IMR-90 (cell line): ENCODE data around the gene RHBDD2. TPM values are rescaled to one million over a fixed set of nuclear protein-coding genes. Genes with fewer than 3 reads are reported as not detected.

Source experiments
- ATAC-seq: fragments of 200-7000 bp; cut with Tn5 transposase; 2 replicates; pipeline ENCODE4 v1.9.1; 2020; ENCODE audit warnings: low read depth, mild to moderate bottlenecking, moderate library complexity
- BruUV-seq: library from RNA; stranded (reverse); fragments of 400-500 nt; replicated peaks from 2 replicates; lab custom pipeline; 2021; lab: Mats Ljungman, UMichigan
- CTCF ChIA-PET: fragments of 300-600 bp; formaldehyde crosslinking; extraction: SDS; loops from one replicate; lab custom pipeline; 2021; ENCODE audit warnings: antibody characterized with exemption; lab: Yijun Ruan, JAX
- POLR2A ChIA-PET: fragments of 300-600 bp; sonication (Branson Sonifier 250); formaldehyde crosslinking; loops from one replicate; lab custom pipeline; 2022; ENCODE audit warnings: antibody characterized with exemption; ENCODE audit not compliant: unreplicated experiment; lab: Charles Lee
- DNase-seq: peaks from one replicate; pipeline ENCODE4 v3.0.0; 2013
- H2AFZ ChIP-seq: replicated peaks from 2 replicates; pipeline ENCODE3; 2013; ENCODE audit warnings: low read length, mild to moderate bottlenecking; ENCODE audit not compliant: poor library complexity
- H2AK5ac ChIP-seq: 2 replicates; pipeline ENCODE4 v1.6.1; 2013; ENCODE audit warnings: low read depth, low read length, inconsistent platforms
- H2AK9ac ChIP-seq: replicated peaks from 2 replicates; pipeline ENCODE3; 2013; ENCODE audit warnings: mild to moderate bottlenecking, low read depth, low read length, moderate library complexity; ENCODE audit not compliant: poor library complexity
- H2BK120ac ChIP-seq: 2 replicates; pipeline ENCODE4 v1.6.1; 2013; ENCODE audit warnings: low read depth, low read length, inconsistent platforms
- H2BK15ac ChIP-seq: 3 replicates; pipeline ENCODE4 v1.6.1; 2013; ENCODE audit warnings: low read depth, low read length, inconsistent platforms
- H2BK20ac ChIP-seq: 2 replicates; pipeline ENCODE4 v1.6.1; 2013; ENCODE audit warnings: low read depth, mild to moderate bottlenecking, inconsistent platforms, low read length, moderate library complexity
- H2BK5ac ChIP-seq: 2 replicates; pipeline ENCODE4 v1.6.1; 2013; ENCODE audit warnings: mild to moderate bottlenecking, low read depth, low read length, inconsistent platforms; ENCODE audit not compliant: poor library complexity, severe bottlenecking
- H3K14ac ChIP-seq: replicated peaks from 2 replicates; pipeline ENCODE4 v1.6.1; 2013; ENCODE audit warnings: low read depth, low read length, inconsistent platforms
- H3K18ac ChIP-seq: 2 replicates; pipeline ENCODE4 v1.6.1; 2013; ENCODE audit warnings: low read depth, low read length, control low read depth
- H3K23ac ChIP-seq: 2 replicates; pipeline ENCODE4 v1.6.1; 2013; ENCODE audit warnings: low read depth, low read length, inconsistent platforms
- H3K27ac ChIP-seq: 2 replicates; pipeline ENCODE4 v1.5.1; 2013; ENCODE audit warnings: mild to moderate bottlenecking, control low read depth, low read length; ENCODE audit not compliant: insufficient read depth
- H3K27me3 ChIP-seq: 2 replicates; pipeline ENCODE4 v1.6.1; 2013; ENCODE audit warnings: low read length; ENCODE audit not compliant: control insufficient read depth, insufficient read depth
- H3K36me3 ChIP-seq: 2 replicates; pipeline ENCODE4 v1.6.1; 2013; ENCODE audit warnings: low read length, mixed read lengths; ENCODE audit not compliant: control insufficient read depth, insufficient read depth
- H3K4ac ChIP-seq: 2 replicates; pipeline ENCODE4 v1.6.1; 2013; ENCODE audit warnings: low read depth, low read length, inconsistent platforms
- H3K4me1 ChIP-seq: 2 replicates; pipeline ENCODE4 v1.6.1; 2013; ENCODE audit warnings: low read length, mixed read lengths; ENCODE audit not compliant: control insufficient read depth, insufficient read depth
- H3K4me2 ChIP-seq: 2 replicates; pipeline ENCODE4 v1.6.1; 2013; ENCODE audit warnings: low read depth, mild to moderate bottlenecking, control low read depth, low read length, moderate library complexity
- H3K4me3 ChIP-seq: 2 replicates; pipeline ENCODE4 v1.5.1; 2013; ENCODE audit warnings: low read depth, mild to moderate bottlenecking, control low read depth, low read length, moderate library complexity; ENCODE audit not compliant: insufficient read depth
- H3K56ac ChIP-seq: 2 replicates; pipeline ENCODE4 v1.6.1; 2013; ENCODE audit warnings: low read length, inconsistent platforms; ENCODE audit not compliant: insufficient read depth; ENCODE audit errors: extremely low read depth
- H3K79me1 ChIP-seq, 2 experiments: 2 replicates each; pipeline ENCODE4 v1.6.1; 2013; ENCODE audit warnings: low read length in 2 of 2, inconsistent platforms in 1 of 2, low read depth in 1 of 2
- H3K9ac ChIP-seq: 2 replicates; pipeline ENCODE4 v1.6.1; 2013; ENCODE audit warnings: low read depth, low read length, control low read depth
- H3K9me1 ChIP-seq: 2 replicates; pipeline ENCODE4 v1.6.1; 2013; ENCODE audit warnings: low read length, inconsistent platforms; ENCODE audit not compliant: insufficient read depth
- H3K9me3 ChIP-seq: 2 replicates; pipeline ENCODE4 v1.6.1; 2013; ENCODE audit warnings: low read length; ENCODE audit not compliant: control insufficient read depth, insufficient read depth
- H4K20me1 ChIP-seq: 2 replicates; pipeline ENCODE4 v1.6.1; 2013; ENCODE audit warnings: low read length, inconsistent platforms; ENCODE audit not compliant: insufficient read depth
- H4K5ac ChIP-seq: 2 replicates; pipeline ENCODE4 v1.6.1; 2013; ENCODE audit warnings: mild to moderate bottlenecking, low read depth, low read length, control low read depth
- H4K8ac ChIP-seq, 2 experiments: 2 replicates each; pipeline ENCODE4 v1.6.1; 2013; ENCODE audit warnings: low read depth in 2 of 2, low read length in 2 of 2, control low read depth in 1 of 2, inconsistent platforms in 1 of 2
- H4K91ac ChIP-seq: 2 replicates; pipeline ENCODE4 v1.6.1; 2013; ENCODE audit warnings: low read depth, low read length, inconsistent platforms; ENCODE audit not compliant: insufficient read depth
- BHLHE40 ChIP-seq: fragments of 150-350 bp; IDR thresholded peaks from 2 replicates; pipeline ENCODE4 v1.6.1; 2016; ENCODE audit warnings: mild to moderate bottlenecking, low read depth, low read length
- CHD1 ChIP-seq: IDR thresholded peaks from 2 replicates; pipeline ENCODE4 v1.6.1; 2012; ENCODE audit warnings: low read depth, low read length, improper control_type of control experiment
- FOS ChIP-seq: fragments of 150-350 bp; IDR thresholded peaks from 2 replicates; pipeline ENCODE4 v1.6.1; 2016; ENCODE audit warnings: low read depth, low read length
- MAFK ChIP-seq: IDR thresholded peaks from 2 replicates; pipeline ENCODE4 v1.6.1; 2012; ENCODE audit warnings: low read depth, low read length, improper control_type of control experiment
- MAZ ChIP-seq: IDR thresholded peaks from 2 replicates; pipeline ENCODE4 v1.6.1; 2012; ENCODE audit warnings: low read depth, mild to moderate bottlenecking, low read length, improper control_type of control experiment, moderate library complexity, borderline replicate concordance
- NFE2L2 ChIP-seq: fragments of 150-350 bp; IDR thresholded peaks from 2 replicates; pipeline ENCODE4 v1.6.1; 2016; ENCODE audit warnings: low read depth, mild to moderate bottlenecking, low read length
- POLR2A ChIP-seq: IDR thresholded peaks from 2 replicates; pipeline ENCODE4 v1.6.1; 2012; ENCODE audit warnings: mild to moderate bottlenecking, low read depth, low read length
- RAD21 ChIP-seq: IDR thresholded peaks from 2 replicates; pipeline ENCODE4 v1.6.1; 2012; ENCODE audit warnings: low read length, improper control_type of control experiment
- RCOR1 ChIP-seq: IDR thresholded peaks from 2 replicates; pipeline ENCODE4 v1.6.1; 2012; ENCODE audit warnings: mild to moderate bottlenecking, low read length, improper control_type of control experiment; ENCODE audit not compliant: insufficient replicate concordance
- SMC3 ChIP-seq: fragments of 150-350 bp; IDR thresholded peaks from 2 replicates; pipeline ENCODE4 v1.6.1; 2016; ENCODE audit warnings: low read depth, mild to moderate bottlenecking, antibody characterized with exemption, low read length, moderate library complexity
- WGBS, 2 experiments: methylation state at CpG; one replicate each; pipeline versions ENCODE4 v1.1.5 to v1.1.7; 2013; ENCODE audit warnings: missing lambda C conversion rate in 2 of 2; ENCODE audit not compliant: insufficient read length in 1 of 2; ENCODE audit errors: extremely low coverage in 2 of 2; 5-methylcytosine and 5-hydroxymethylcytosine counted together
- dilution Hi-C: fragments of 300-500 bp; cut with HindIII; formaldehyde crosslinking; loops from one replicate; pipeline ENCODE4 v1.14.3; 2018; ENCODE audit warnings: low sequenced_read_pairs; ENCODE audit not compliant: unreplicated experiment
- in situ Hi-C: fragments of 300-500 bp; cut with MboI; formaldehyde crosslinking; loops from 3 replicates; pipeline ENCODE4 v1.14.3; 2019; ENCODE audit warnings: low sequenced_read_pairs, inconsistent platforms, mixed read lengths
- intact Hi-C: fragments of 100-400 bp; cut with micrococcal nuclease; formaldehyde crosslinking; loops from 2 replicates; pipeline ENCODE4 v1.10.0; 2022
- polyA plus RNA-seq, 3 experiments: library from polyadenylated mRNA; depleted of rRNA; stranded (reverse); fragments of >200 nt; gene quantifications; 2 replicates each; pipeline ENCODE4 v1.2.3, GENCODE V29; 2012; ENCODE audit warnings: low replicate concordance in 1 of 3
- total RNA-seq: library from RNA; depleted of rRNA; stranded (reverse); fragments of >200 nt; gene quantifications from 2 replicates; pipeline ENCODE4 v1.2.3, GENCODE V29; 2012
- TF ChIP-seq, protein P1 (sequence below): fragments of 150-350 bp; IDR thresholded peaks from 2 replicates; pipeline ENCODE4 v1.6.1; 2016; ENCODE audit warnings: low read depth, mild to moderate bottlenecking, low read length, moderate library complexity, borderline replicate concordance
- TF ChIP-seq, protein P2 (sequence below): conservative IDR thresholded peaks from 2 replicates; pipeline ENCODE4 v1.5.1; 2012; ENCODE audit warnings: mild to moderate bottlenecking, low read depth, low read length, improper control_type of control experiment

The RHBDD2 gene
- total and polyA plus RNA-seq, 2 of the 4 experiments (the other 2 are of a cell fraction): 9.7 to 42.4 TPM

DNA sequence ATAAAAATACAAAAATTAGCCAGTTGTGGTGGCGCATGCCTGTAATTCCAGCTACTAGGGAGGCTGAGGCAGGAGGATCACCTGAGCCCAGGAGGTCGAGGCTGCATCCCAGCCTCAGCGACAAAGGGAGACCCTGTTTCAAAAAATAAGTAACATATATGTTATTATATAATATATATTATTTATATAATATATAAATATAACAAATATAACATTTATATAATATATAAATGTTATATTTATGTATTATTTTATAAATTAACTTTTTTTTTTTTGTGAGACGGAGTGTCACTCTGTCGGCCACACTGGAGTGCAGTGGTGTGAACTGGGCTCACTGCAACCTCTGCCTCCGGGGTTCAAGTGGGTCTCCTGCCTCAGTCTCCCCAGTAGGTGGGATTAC, 34.6 kb downstream of the RHBDD2 start:
- H3K27me3 ChIP-seq: no peaks in the 10 kb centered on the region
- peaks cover 2% of the 10 kb centered on the region for H3K4me1 ChIP-seq
- H4K20me1 ChIP-seq: peaks cover 11% of the 10 kb centered on the region
- no peak overlapping the region for H3K4me2 ChIP-seq
- H2AFZ ChIP-seq: no peak overlapping the region
- H3K18ac ChIP-seq: no peak overlapping the region
- intact Hi-C loops: loop anchor here (10.0 kb wide), 2 partner anchors 51 to 101 kb away; no protein-coding TSS in a partner anchor
- H3K9me1 ChIP-seq: 0 out of 2 replicates have a peak, but pooled peaks cover 7% of the 10 kb centered on the region
- H3K4ac ChIP-seq: no peak overlapping the region
- H3K36me3 ChIP-seq: no peaks in the 10 kb centered on the region
- no peak overlapping the region for H2BK15ac ChIP-seq
- WGBS, 2 experiments: no CpG with 5 or more reads among the region's 6 CpGs
- H2BK120ac ChIP-seq: no peak overlapping the region
- TF ChIP-seq BHLHE40: no peak
- no peak for TF ChIP-seq POLR2A
- TF ChIP-seq FOS: no peak
- TF ChIP-seq CHD1: no peak
- no peak for TF ChIP-seq RCOR1
- no peak for TF ChIP-seq MAFK
- TF ChIP-seq MAZ: no peak
- no peak for TF ChIP-seq SMC3
- TF ChIP-seq, protein P1, sequence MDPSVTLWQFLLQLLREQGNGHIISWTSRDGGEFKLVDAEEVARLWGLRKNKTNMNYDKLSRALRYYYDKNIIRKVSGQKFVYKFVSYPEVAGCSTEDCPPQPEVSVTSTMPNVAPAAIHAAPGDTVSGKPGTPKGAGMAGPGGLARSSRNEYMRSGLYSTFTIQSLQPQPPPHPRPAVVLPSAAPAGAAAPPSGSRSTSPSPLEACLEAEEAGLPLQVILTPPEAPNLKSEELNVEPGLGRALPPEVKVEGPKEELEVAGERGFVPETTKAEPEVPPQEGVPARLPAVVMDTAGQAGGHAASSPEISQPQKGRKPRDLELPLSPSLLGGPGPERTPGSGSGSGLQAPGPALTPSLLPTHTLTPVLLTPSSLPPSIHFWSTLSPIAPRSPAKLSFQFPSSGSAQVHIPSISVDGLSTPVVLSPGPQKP: no peak
- TF ChIP-seq RAD21: no peak
- TF ChIP-seq NFE2L2: no peak
- TF ChIP-seq, protein P2, sequence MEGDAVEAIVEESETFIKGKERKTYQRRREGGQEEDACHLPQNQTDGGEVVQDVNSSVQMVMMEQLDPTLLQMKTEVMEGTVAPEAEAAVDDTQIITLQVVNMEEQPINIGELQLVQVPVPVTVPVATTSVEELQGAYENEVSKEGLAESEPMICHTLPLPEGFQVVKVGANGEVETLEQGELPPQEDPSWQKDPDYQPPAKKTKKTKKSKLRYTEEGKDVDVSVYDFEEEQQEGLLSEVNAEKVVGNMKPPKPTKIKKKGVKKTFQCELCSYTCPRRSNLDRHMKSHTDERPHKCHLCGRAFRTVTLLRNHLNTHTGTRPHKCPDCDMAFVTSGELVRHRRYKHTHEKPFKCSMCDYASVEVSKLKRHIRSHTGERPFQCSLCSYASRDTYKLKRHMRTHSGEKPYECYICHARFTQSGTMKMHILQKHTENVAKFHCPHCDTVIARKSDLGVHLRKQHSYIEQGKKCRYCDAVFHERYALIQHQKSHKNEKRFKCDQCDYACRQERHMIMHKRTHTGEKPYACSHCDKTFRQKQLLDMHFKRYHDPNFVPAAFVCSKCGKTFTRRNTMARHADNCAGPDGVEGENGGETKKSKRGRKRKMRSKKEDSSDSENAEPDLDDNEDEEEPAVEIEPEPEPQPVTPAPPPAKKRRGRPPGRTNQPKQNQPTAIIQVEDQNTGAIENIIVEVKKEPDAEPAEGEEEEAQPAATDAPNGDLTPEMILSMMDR: no peak
- no peak overlapping the region for H3K9ac ChIP-seq
- no peak overlapping the region for H4K91ac ChIP-seq
- H2AK9ac ChIP-seq: no peak overlapping the region
- CTCF ChIA-PET: no interaction called here
- no peak overlapping the region for H3K4me3 ChIP-seq
- no peak overlapping the region for H3K56ac ChIP-seq
- no peaks in the 10 kb centered on the region for H3K9me3 ChIP-seq
- H3K79me1 ChIP-seq: peaks cover 19 to 39% of the 10 kb centered on the region in 2 experiments; a peak in 3 of 4 replicates
- no peak overlapping the region for H2AK5ac ChIP-seq
- no peak overlapping the region for H3K14ac ChIP-seq
- no peak overlapping the region for H4K5ac ChIP-seq
- POLR2A ChIA-PET: no interaction called here
- no peak overlapping the region for H2BK5ac ChIP-seq
- H4K8ac ChIP-seq: no peak overlapping the region
- DNase-seq: no peak
- H2BK20ac ChIP-seq: no peak overlapping the region
- ATAC-seq: no peak
- no TSS peak for BruUV-seq
- H3K27ac ChIP-seq: no peak overlapping the region
- dilution Hi-C loops: no loop called here
- in situ Hi-C loops: no loop called here
- H3K23ac ChIP-seq: no peak overlapping the region
